Measurements from ENCODE around the gene LRRC75A.
"Not testable (repeated sequence)": the region's sequence is repeated elsewhere in the genome, so short reads cannot be mapped to it uniquely, and the experiment has no call there.

LRRC75A gene

DNA sequence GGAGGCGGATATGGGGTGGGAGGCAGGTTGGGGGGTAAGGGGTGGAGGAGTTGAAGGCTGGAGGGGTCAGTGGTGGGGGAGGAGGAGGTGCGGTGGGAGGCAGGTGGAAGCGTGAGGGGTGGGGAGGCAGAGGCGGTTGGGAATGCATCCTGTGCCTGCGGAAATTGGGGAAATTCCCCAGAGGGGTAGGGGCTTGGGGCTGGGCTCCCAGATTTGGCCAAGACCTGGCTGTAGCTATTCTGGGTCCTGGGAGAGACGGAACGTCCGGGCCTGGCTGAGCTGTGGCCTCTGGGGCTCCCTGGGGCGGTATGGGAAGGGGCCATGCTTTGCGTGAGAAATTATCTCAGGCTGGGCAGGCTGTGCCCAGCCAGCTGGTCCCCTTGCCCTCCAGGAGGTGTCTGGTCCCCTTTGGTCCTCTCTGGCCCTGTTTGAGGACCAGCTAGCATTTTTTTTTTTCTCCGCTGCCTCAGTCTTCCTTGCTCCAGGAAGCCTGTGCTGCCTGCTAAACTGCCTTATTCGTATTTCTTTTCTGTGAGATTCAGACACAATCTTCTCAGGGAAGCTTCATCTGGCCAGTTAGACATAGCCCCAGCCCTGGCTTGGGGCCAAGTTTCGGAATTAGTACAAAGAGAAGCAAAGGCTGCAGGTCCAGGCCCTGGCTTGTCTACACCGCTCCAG lies 83.9 kb downstream of the LRRC75A start:
- no peak for TF ChIP-seq CTCF (IDR thresholded peaks at IDR 0.05; ENCODE audit: extremely low read depth, insufficient read depth, missing control alignments)
- DNase-seq (ENCODE audit: low spot score): peak; percentile 85
- in situ Hi-C loops (cut with MboI; ENCODE audit: low pct_unique_long_range_greater_than_20kb, low sequenced_read_pairs, unreplicated experiment): no loop called here

DNA sequence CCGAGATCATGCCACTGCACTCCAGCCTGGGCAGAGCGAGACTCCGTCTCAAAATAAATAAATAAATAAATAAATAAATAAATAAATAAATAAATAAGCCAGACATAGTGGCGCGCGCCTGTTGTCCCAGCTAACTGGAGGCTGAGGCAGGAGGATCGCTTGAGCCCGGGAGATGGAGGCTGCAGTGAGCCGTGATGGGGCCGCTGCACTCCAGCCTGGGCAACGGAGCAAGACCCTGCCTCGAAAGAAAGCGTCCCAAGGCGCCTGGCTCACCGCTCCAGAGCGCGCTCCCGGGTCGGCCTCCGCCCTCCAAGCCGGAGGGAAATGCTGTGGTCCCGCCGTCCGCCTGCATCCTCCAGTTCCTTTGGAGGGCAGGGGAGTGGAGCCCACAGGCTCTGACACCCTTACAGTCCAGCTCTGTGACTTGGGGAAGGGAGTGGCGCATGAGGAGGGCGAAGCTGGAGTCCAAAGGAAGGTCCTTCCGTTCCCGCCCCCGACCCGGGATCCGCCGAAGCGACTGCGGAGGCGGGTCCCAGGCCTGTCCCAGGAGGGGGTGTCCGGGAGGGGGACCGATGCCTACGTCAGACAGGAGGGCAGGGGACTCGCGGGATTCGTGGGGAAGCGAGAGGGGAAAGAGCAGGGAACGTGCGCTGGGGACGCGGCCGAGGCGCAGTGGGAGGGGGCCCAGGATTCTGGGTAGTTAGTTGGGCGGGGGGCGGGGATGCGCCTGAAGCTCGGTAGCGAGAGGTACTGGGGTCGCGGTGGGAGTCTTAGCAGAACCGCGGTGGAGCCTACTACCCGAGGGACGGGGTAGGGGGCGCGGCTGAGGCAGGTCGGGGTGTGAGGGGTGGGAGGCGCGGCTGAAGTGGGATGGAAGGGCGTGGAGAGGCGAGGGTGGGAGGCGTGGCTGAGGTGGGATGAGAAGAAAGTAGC lies 85.0 kb downstream of the LRRC75A start:
- peak; percentile 71 for DNase-seq (ENCODE audit: low spot score)
- TF ChIP-seq CTCF (IDR thresholded peaks at IDR 0.05; ENCODE audit: extremely low read depth, insufficient read depth, missing control alignments): no peak
- in situ Hi-C loops (cut with MboI; ENCODE audit: low pct_unique_long_range_greater_than_20kb, low sequenced_read_pairs, unreplicated experiment): no loop called here

- in situ Hi-C loops (cut with MboI; ENCODE audit: low pct_unique_long_range_greater_than_20kb, low sequenced_read_pairs, unreplicated experiment); DNase-seq (ENCODE audit: low spot score): not testable (repeated sequence)
These were observed 88.1 kb downstream of the LRRC75A start for GRCh38 chr17:16403847-16404246.

DNA sequence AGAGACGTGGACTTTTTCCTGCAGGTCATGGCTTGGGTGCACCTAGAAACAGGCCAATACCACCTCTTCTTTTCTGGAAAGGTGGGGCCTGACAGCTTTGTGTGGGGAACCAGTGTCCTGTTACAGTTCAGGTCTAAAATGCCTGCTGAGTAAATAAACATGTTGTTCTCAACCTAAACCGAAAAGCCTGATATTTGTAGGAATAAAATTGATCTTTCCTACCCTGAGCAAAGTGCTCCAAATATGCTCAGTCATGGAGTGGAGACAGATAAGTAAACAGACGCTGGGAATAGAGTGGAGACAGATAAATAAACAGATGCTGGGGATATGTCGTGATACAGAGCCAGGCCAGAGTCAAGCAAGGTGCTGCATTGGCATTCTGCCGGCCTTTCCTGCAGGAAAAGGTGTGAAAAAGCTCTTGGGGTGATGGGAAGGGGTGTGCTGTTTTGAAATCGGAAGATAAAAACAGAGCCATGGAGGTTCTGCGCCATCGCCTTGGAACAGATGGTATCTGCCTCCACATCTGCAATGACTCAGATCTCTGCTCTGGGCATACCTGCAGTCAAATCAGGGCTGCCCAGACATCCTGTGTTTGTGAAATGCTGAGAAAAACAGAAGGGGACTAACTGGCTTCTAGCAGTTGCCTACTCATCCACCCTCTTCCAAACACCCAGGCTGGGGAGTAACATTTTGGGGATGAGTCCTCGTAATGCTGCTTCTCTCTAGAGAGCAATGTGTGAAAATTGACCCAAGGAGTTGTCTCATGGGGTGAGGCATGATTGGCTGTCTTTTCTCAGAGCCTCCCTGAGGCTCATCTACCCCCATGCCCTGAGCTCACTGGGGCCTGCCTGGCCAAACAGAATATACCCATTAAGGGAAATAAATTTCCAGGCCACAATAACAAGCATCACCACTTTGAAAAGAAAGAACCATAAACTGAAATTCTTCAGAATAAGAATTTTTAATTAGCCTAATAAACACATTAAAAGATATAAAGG lies 93.4 kb downstream of the LRRC75A start:
- in situ Hi-C loops (cut with MboI; ENCODE audit: low pct_unique_long_range_greater_than_20kb, low sequenced_read_pairs, unreplicated experiment): no loop called here
- peak; percentile 36 for DNase-seq (ENCODE audit: low spot score)
- no peak for TF ChIP-seq CTCF (IDR thresholded peaks at IDR 0.05; ENCODE audit: extremely low read depth, insufficient read depth, missing control alignments)

DNA sequence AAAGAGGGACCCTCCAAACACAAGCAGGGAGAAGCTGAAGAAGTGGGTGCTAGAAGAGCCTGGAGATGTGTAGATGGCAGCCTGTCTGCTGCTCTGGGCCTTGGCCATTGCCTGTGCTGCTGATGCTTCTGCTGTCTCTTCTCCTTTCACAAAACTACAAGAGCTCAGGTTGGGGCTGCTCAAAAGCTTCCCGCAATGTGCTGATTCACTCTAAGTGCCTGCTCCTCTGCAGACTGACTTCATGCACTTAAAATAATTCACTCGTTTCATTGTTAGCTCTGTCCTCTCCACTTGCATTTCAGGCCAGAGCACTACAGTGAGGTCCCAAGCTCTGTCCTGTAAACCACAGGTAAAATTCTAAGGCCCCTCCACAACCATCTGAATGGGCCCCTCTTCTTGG lies 95.3 kb downstream of the LRRC75A start:
- DNase-seq (ENCODE audit: low spot score); in situ Hi-C loops (cut with MboI; ENCODE audit: low pct_unique_long_range_greater_than_20kb, low sequenced_read_pairs, unreplicated experiment): not testable (repeated sequence)

- DNase-seq (ENCODE audit: low spot score); in situ Hi-C loops (cut with MboI; ENCODE audit: low pct_unique_long_range_greater_than_20kb, low sequenced_read_pairs, unreplicated experiment): not testable (repeated sequence)
These were observed 96.1 kb downstream of the LRRC75A start for GRCh38 chr17:16395887-16396286.

- in situ Hi-C loops (cut with MboI; ENCODE audit: low pct_unique_long_range_greater_than_20kb, low sequenced_read_pairs, unreplicated experiment); DNase-seq (ENCODE audit: low spot score): not testable (repeated sequence)
These were observed 99.5 kb downstream of the LRRC75A start for GRCh38 chr17:16392491-16392890.

Data from GM13977 (cell line).